ENCODE data around the gene HSBP1L1.

The HSBP1L1 gene

GRCh38 chr18:79926306-79926705, 38.1 kb upstream of the HSBP1L1 start:
- Histone ChIP-seq H3K4me3 (no peak overlapping the region), H3K27ac (no peak overlapping the region)
- TF ChIP-seq CTCF (IDR thresholded peaks at IDR 0.05), result no peak
- peak; percentile 68 for DNase-seq (ENCODE audit: low spot score)

DNA sequence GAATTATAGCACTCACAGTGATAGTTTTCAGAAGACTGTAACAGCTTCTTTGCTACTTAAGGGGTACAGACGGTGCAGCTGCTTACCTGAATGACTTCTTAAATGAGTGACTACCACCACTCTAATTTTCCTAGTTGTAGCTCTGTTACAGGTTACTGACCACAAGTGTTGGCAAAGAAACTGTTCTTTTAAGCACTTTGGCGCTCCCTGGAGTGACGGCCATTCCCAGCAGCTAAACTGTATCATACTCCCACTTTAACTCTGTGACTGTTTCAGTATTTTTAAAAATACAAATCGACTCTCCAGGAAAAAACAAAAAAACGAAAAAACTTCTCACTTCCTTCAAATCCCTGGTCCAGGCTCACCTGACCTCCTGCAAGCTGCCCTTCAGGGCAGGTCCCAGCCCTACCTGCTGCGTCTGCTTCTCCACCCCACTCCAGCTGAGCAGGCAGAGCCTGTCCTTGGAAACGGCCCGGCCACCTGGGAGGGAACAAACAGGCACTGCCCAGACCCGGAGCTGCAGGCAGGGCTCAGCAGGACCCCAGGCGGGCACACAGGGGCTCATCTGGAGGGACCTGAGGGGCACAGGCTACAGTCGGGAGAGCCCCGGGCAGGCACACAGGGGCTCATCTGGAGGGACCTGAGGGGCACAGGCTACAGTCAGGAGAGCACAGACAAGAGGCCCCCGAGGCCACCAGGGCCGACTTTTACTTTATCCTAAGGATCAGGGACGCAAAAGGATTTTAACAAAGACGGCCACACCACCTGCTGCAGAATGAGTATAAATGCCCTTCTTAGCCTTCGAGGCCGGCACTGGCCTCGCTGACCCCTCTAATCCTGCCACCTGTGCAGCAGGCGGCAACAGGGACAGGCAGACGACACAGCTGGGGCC, 37.5 kb upstream of the HSBP1L1 start:
- no peak for TF ChIP-seq CTCF (IDR thresholded peaks at IDR 0.05)
- DNase-seq (ENCODE audit: low spot score), result peak; percentile 62
- Histone ChIP-seq H3K4me3 (no peak overlapping the region), H3K27ac (no peak overlapping the region)

GRCh38 chr18:79927607-79928562, 36.6 kb upstream of the HSBP1L1 start:
- no peak overlapping the region for H3K27ac ChIP-seq
- H3K4me3 ChIP-seq, result no peak overlapping the region
- peak; percentile 65 for DNase-seq (ENCODE audit: low spot score)
- no peak for TF ChIP-seq CTCF (IDR thresholded peaks at IDR 0.05)

GRCh38 chr18:79928563-79928960, 35.9 kb upstream of the HSBP1L1 start:
- no peak overlapping the region for H3K27ac ChIP-seq
- no peak overlapping the region for H3K4me3 ChIP-seq
- DNase-seq (ENCODE audit: low spot score), result peak; percentile 54
- TF ChIP-seq CTCF (IDR thresholded peaks at IDR 0.05), result no peak

- H3K27ac ChIP-seq, result no peak overlapping the region
- no peak for TF ChIP-seq CTCF (IDR thresholded peaks at IDR 0.05)
Measured at GRCh38 chr18:79930020-79930642, 34.3 kb upstream of the HSBP1L1 start.

DNA sequence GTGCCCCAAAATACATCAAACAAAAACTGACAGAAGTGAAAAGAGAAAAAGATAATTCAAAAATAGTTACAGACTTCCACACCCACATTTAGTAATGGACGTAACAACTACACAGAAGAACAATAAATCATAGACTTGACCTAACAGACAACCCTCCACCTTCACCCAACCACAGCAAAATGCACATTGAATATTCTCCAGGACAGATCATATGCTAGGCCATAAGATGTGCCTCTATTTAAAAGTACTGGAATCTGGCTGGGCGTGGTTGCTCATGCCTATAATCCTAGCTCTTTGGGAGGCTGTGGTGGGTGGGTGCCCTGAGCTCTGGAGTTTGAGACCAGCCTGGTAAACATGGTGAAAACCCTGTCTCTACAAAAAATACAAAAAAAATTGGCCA, 33.0 kb upstream of the HSBP1L1 start:
- peak; percentile 17 for DNase-seq (ENCODE audit: low spot score)
- TF ChIP-seq CTCF (IDR thresholded peaks at IDR 0.05), result no peak
- H3K4me3 ChIP-seq, result no peak overlapping the region
- no peak overlapping the region for H3K27ac ChIP-seq

More at GRCh38 chr18:79930020-79930642, 34.3 kb upstream of the HSBP1L1 start:
- DNase-seq (ENCODE audit: low spot score), result no peak
- no peak overlapping the region for H3K4me3 ChIP-seq
